Gastrocnemius medialis (tissue), 4 donors: ENCODE measurements around the gene SGIP1.

Experiments used
- POLR2A ChIP-seq, 2 donors: fragments of 450-650 bp; IDR thresholded peaks; one replicate each; pipeline ENCODE4 v1.6.1; 2017; ENCODE audit warnings: antibody characterized with exemption in 2 of 2, mild to moderate bottlenecking in 2 of 2, moderate library complexity in 2 of 2
- TF ChIP-seq, protein P1 (sequence below), 5 experiments: fragments of 450-650 bp in 3 of 5; fragments of 200-600 bp in 2 of 5; sonication (generic) in 2 of 5; IDR thresholded peaks in 4 of 5; conservative IDR thresholded peaks in 1 of 5; 1 replicate in 4 of 5; 2 replicates in 1 of 5; pipeline ENCODE4 v1.5.1; 2016 to 2019; ENCODE audit warnings: antibody characterized with exemption in 5 of 5, mild to moderate bottlenecking in 3 of 5, moderate library complexity in 3 of 5

DNA sequence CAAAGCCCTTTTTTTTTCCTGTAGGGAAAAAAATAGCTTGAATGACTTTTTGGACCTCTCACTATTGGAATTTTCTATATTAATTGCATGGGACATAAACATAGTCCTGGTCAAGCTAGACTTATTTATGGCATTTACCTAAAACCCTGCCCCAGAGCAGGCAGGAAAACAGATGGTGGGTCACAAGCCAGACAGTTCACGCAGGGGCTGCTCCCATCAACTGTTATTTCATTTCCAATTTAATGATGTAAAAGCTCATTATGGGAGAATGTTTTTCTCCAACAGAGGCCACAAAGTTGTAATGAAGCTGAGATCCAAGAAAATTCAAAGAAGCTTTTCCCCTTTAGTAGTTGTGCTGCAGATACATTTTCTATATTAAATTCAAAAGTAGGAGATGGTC is 99.2 kb downstream of the SGIP1 start:
- TF ChIP-seq, protein P1, sequence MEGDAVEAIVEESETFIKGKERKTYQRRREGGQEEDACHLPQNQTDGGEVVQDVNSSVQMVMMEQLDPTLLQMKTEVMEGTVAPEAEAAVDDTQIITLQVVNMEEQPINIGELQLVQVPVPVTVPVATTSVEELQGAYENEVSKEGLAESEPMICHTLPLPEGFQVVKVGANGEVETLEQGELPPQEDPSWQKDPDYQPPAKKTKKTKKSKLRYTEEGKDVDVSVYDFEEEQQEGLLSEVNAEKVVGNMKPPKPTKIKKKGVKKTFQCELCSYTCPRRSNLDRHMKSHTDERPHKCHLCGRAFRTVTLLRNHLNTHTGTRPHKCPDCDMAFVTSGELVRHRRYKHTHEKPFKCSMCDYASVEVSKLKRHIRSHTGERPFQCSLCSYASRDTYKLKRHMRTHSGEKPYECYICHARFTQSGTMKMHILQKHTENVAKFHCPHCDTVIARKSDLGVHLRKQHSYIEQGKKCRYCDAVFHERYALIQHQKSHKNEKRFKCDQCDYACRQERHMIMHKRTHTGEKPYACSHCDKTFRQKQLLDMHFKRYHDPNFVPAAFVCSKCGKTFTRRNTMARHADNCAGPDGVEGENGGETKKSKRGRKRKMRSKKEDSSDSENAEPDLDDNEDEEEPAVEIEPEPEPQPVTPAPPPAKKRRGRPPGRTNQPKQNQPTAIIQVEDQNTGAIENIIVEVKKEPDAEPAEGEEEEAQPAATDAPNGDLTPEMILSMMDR (IDR thresholded peaks at IDR 0.05 in 4 of 5, conservative IDR thresholded peaks at IDR 0.05 in 1 of 5): no peak
- no peak for TF ChIP-seq POLR2A (IDR thresholded peaks at IDR 0.05)
